Endothelial cell of umbilical vein (primary cell): Measurements from ENCODE around the gene MALRD1. TPM values are rescaled to one million over a fixed set of nuclear protein-coding genes. Genes with fewer than 3 reads are reported as not detected.

Experiments
- BruUV-seq: library from RNA; stranded (reverse); fragments of 400-500 nt; replicated peaks from 2 replicates; lab custom pipeline; 2021; lab: Mats Ljungman, UMichigan
- CTCF ChIA-PET: fragments of 300-600, 350-600 bp; sonication (Branson Sonifier 250); formaldehyde crosslinking; loops from one replicate; lab custom pipeline; 2021; ENCODE audit warnings: antibody characterized with exemption, inconsistent platforms; lab: Charles Lee
- POLR2A ChIA-PET: fragments of 300-600, 350-600 bp; sonication (Branson Sonifier 250); formaldehyde crosslinking; loops from one replicate; lab custom pipeline; 2021; ENCODE audit warnings: antibody characterized with exemption, inconsistent platforms; lab: Charles Lee
- DNase-seq: peaks from one replicate; pipeline ENCODE4 v3.0.0-alpha.2; 2011; ENCODE audit warnings: low read depth, low spot score
- FAIRE-seq: peaks from 2 replicates; lab custom pipeline; 2011; peaks lifted over from hg19 to GRCh38; lab: Jason Lieb, UNC
- H2AFZ ChIP-seq: 2 replicates; pipeline ENCODE4 v1.6.0; 2012; ENCODE audit warnings: low read depth, low read length, control low read depth, inconsistent platforms
- H3K27ac ChIP-seq: 2 replicates; pipeline ENCODE4 v1.5.1; 2011; ENCODE audit warnings: low read depth, mild to moderate bottlenecking, control low read depth, low read length, moderate library complexity; ENCODE audit not compliant: insufficient read depth
- H3K27me3 ChIP-seq, 2 experiments: 2 replicates each; pipeline versions ENCODE4 v1.6.0 to v1.6.1; 2011; ENCODE audit warnings: low read length in 2 of 2, mixed read lengths in 1 of 2; ENCODE audit not compliant: control insufficient read depth in 2 of 2, insufficient read depth in 2 of 2
- H3K36me3 ChIP-seq, 2 experiments: 2 replicates in 1 of 2; 3 replicates in 1 of 2; pipeline ENCODE4 v1.5.1; 2011; ENCODE audit warnings: low read length in 2 of 2, mild to moderate bottlenecking in 1 of 2, moderate library complexity in 1 of 2; ENCODE audit not compliant: control insufficient read depth in 2 of 2, insufficient read depth in 2 of 2; ENCODE audit errors: extremely low read depth in 1 of 2
- H3K4me1 ChIP-seq: 3 replicates; pipeline ENCODE4 v1.5.1; 2011; ENCODE audit warnings: mild to moderate bottlenecking, low read length; ENCODE audit not compliant: control insufficient read depth, insufficient read depth; ENCODE audit errors: extremely low read depth
- H3K4me2 ChIP-seq: 2 replicates; pipeline ENCODE4 v1.6.1; 2011; ENCODE audit warnings: low read length, control low read depth, mixed read lengths; ENCODE audit not compliant: insufficient read depth
- H3K4me3 ChIP-seq, 3 experiments: fragments of 200-600 bp in 1 of 3; sonication (generic), shearing (Covaris generic) in 1 of 3; replicated peaks in 1 of 3; 2 replicates each; pipeline ENCODE4 v1.5.1; 2011 to 2016; ENCODE audit warnings: control low read depth in 3 of 3, low read length in 3 of 3, mild to moderate bottlenecking in 2 of 3, inconsistent platforms in 1 of 3, low read depth in 1 of 3, moderate library complexity in 1 of 3; ENCODE audit not compliant: insufficient read depth in 1 of 3
- H3K79me2 ChIP-seq: 2 replicates; pipeline ENCODE4 v1.6.0; 2012; ENCODE audit warnings: low read length, inconsistent platforms; ENCODE audit not compliant: control insufficient read depth, insufficient read depth
- H3K9ac ChIP-seq: replicated peaks from 2 replicates; pipeline ENCODE3; 2011; ENCODE audit warnings: low read length, control low read depth; ENCODE audit not compliant: insufficient read depth; ENCODE audit errors: extremely low read depth
- H3K9me1 ChIP-seq: replicated peaks from 3 replicates; pipeline ENCODE4 v1.6.0; 2011; ENCODE audit warnings: mild to moderate bottlenecking, low read length; ENCODE audit not compliant: control insufficient read depth, insufficient read depth; ENCODE audit errors: extremely low read depth
- H3K9me3 ChIP-seq: replicated peaks from 2 replicates; pipeline ENCODE4 v1.5.1; 2012; ENCODE audit warnings: low read length, inconsistent platforms; ENCODE audit not compliant: control insufficient read depth, insufficient read depth
- H4K20me1 ChIP-seq: replicated peaks from 2 replicates; pipeline ENCODE3; 2011; ENCODE audit warnings: mild to moderate bottlenecking, low read length; ENCODE audit not compliant: control insufficient read depth, insufficient read depth; ENCODE audit errors: extremely low read depth
- EZH2 ChIP-seq: IDR thresholded peaks from 2 replicates; pipeline ENCODE4 v1.6.1; 2012; ENCODE audit warnings: borderline replicate concordance, low read depth, mild to moderate bottlenecking, moderate library complexity, low read length, inconsistent platforms; ENCODE audit not compliant: severe bottlenecking
- FOS ChIP-seq: IDR thresholded peaks from 2 replicates; pipeline ENCODE4 v1.6.1; 2011; ENCODE audit warnings: mild to moderate bottlenecking, low read length, moderate library complexity, borderline replicate concordance; ENCODE audit not compliant: insufficient read depth
- GATA2 ChIP-seq: IDR thresholded peaks from 2 replicates; pipeline ENCODE4 v1.7.0; 2011; ENCODE audit warnings: low read depth, mild to moderate bottlenecking, moderate library complexity, mixed read lengths, low read length; ENCODE audit not compliant: insufficient read length, insufficient read depth
- JUN ChIP-seq: IDR thresholded peaks from 2 replicates; pipeline ENCODE4 v1.6.1; 2011; ENCODE audit warnings: borderline replicate concordance, low read depth; ENCODE audit not compliant: insufficient read length, insufficient read depth
- MYC ChIP-seq: IDR thresholded peaks from one replicate; pipeline ENCODE4 v1.6.1; 2011; ENCODE audit warnings: mild to moderate bottlenecking, low read depth, low read length
- POLR2A ChIP-seq: IDR thresholded peaks from 2 replicates; pipeline ENCODE4 v1.6.1; 2012; ENCODE audit warnings: low read depth, mild to moderate bottlenecking, control low read depth, low read length
- POLR2AphosphoS5 ChIP-seq: IDR thresholded peaks from 2 replicates; pipeline ENCODE4 v1.6.1; 2012; ENCODE audit warnings: low read depth, mild to moderate bottlenecking, control low read depth, low read length, moderate library complexity; ENCODE audit not compliant: insufficient read depth
- dilution Hi-C: fragments of 300-500 bp; cut with MboI; formaldehyde crosslinking; loops from one replicate; pipeline ENCODE4 v1.15.0; 2019; ENCODE audit warnings: low sequenced_read_pairs; ENCODE audit not compliant: extremely low pct_ligation_motif_present
- intact Hi-C: fragments of 100-400 bp; cut with micrococcal nuclease; formaldehyde crosslinking; loops from one replicate; pipeline ENCODE4 v1.10.0; 2022
- polyA plus RNA-seq, 4 experiments: library from polyadenylated mRNA; depleted of rRNA in 3 of 4; stranded (reverse) in 3 of 4; unstranded in 1 of 4; fragments of >200 nt; gene quantifications; 2 replicates each; pipeline versions ENCODE4 v1.2.1 to v1.2.3, GENCODE V29; 2011 to 2012; ENCODE audit warnings: missing spikeins in 1 of 4
- total RNA-seq: library from RNA; stranded (reverse); gene quantifications from 2 replicates; pipeline ENCODE4 v1.2.3, GENCODE V29; 2021
- TF ChIP-seq, protein P1 (sequence below), 2 donors: IDR thresholded peaks; 1 replicate in 1 of 2; 2 replicates in 1 of 2; pipeline ENCODE4 v1.5.1; 2011; ENCODE audit warnings: low read length in 2 of 2, mild to moderate bottlenecking in 2 of 2, moderate library complexity in 2 of 2, control low read depth in 1 of 2, inconsistent platforms in 1 of 2, low read depth in 1 of 2; ENCODE audit not compliant: insufficient read depth in 1 of 2; ENCODE audit errors: extremely low read depth in 1 of 2
- TF ChIP-seq, protein P2 (sequence below): IDR thresholded peaks from 2 replicates; pipeline ENCODE4 v1.6.1; 2011; ENCODE audit not compliant: insufficient read depth, insufficient read length

Gene MALRD1
- total and polyA plus RNA-seq, 2 donors (not counting 3 experiments of a cell fraction or from before 2014, with no cell fraction given) = not detected

DNA sequence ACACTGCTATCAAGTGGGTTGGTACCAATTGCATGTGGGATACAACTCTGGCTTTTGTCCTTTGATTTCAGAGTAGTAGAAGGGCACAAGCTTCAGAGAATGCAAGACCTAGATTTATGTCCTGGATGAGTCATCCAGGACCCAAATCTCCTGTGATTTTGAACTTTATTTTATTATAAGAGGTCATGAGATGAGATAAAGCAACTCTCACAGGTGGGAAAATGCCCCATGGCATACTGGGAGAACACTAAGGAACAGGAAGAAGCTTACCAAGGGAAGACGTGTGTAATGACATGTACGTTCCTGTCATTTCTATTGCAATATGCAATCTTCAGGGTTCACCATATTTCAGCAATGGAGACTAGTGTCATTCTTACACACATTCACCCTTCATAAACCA lies 966 bp downstream of the MALRD1 start:
- FAIRE-seq (no peak), DNase-seq (no peak)
- Histone ChIP-seq H3K4me2 (no peak overlapping the region), H3K79me2 (no peaks in the 10 kb centered on the region), H4K20me1 (no peaks in the 10 kb centered on the region), H3K36me3 (no peaks in the 10 kb centered on the region), H3K9me1 (no peaks in the 10 kb centered on the region), H3K9ac (no peak overlapping the region), H3K4me3 (no peak overlapping the region), H3K27ac (no peak overlapping the region), H2AFZ (no peak overlapping the region), H3K27me3 (no peaks in the 10 kb centered on the region), H3K4me1 (no peaks in the 10 kb centered on the region), H3K9me3 (peaks cover 2% of the 10 kb centered on the region)
- TF ChIP-seq GATA2 (no peak), MYC (no peak), FOS (no peak), JUN (no peak), EZH2 (no peak), POLR2AphosphoS5 (no peak), POLR2A (no peak)
- TF ChIP-seq, protein P1, sequence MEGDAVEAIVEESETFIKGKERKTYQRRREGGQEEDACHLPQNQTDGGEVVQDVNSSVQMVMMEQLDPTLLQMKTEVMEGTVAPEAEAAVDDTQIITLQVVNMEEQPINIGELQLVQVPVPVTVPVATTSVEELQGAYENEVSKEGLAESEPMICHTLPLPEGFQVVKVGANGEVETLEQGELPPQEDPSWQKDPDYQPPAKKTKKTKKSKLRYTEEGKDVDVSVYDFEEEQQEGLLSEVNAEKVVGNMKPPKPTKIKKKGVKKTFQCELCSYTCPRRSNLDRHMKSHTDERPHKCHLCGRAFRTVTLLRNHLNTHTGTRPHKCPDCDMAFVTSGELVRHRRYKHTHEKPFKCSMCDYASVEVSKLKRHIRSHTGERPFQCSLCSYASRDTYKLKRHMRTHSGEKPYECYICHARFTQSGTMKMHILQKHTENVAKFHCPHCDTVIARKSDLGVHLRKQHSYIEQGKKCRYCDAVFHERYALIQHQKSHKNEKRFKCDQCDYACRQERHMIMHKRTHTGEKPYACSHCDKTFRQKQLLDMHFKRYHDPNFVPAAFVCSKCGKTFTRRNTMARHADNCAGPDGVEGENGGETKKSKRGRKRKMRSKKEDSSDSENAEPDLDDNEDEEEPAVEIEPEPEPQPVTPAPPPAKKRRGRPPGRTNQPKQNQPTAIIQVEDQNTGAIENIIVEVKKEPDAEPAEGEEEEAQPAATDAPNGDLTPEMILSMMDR (IDR thresholded peaks at IDR 0.05; ENCODE audit: extremely low read depth in 1 of 2, insufficient read depth in 1 of 2, low read depth in 1 of 2, low read length in 2 of 2) = no peak
- TF ChIP-seq, protein P2, sequence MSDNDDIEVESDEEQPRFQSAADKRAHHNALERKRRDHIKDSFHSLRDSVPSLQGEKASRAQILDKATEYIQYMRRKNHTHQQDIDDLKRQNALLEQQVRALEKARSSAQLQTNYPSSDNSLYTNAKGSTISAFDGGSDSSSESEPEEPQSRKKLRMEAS = no peak
- BruUV-seq = no TSS peak
- POLR2A ChIA-PET = no interaction called here
- dilution Hi-C loops (no loop called here), intact Hi-C loops (no loop called here)
- CTCF ChIA-PET = no interaction called here
